Measurements from ENCODE around the gene KLHL2.
"Not testable (repeated sequence)": the region's sequence is repeated elsewhere in the genome, so short reads cannot be mapped to it uniquely, and the experiment has no call there.

KLHL2 gene

GRCh38 chr4:165336743-165337142 is 129.4 kb downstream of the KLHL2 start:
- Histone ChIP-seq H3K9ac (ENCODE audit: low read depth in 1 of 2, low read length in 2 of 2) (no peak overlapping the region), H3K27ac (ENCODE audit: low read depth in 2 of 2, low read length in 2 of 2) (no peak overlapping the region), H3K4me1 (ENCODE audit: control insufficient read depth in 2 of 2, insufficient read depth in 2 of 2, low read length in 2 of 2) (no peaks in the 10 kb centered on the region), H3K27me3 (ENCODE audit: control insufficient read depth in 2 of 2, insufficient read depth in 2 of 2, low read length in 2 of 2) (no peaks in the 10 kb centered on the region), H3K36me3 (ENCODE audit: control insufficient read depth in 2 of 2, insufficient read depth in 2 of 2, low read length in 2 of 2) (peaks cover 28 to 30% of the 10 kb centered on the region in 2 donors), H3K9me3 (ENCODE audit: control insufficient read depth in 2 of 2, low read length in 2 of 2) (no peaks in the 10 kb centered on the region), H3K4me3 (ENCODE audit: low read length in 2 of 2) (no peak overlapping the region)

GRCh38 chr4:165342340-165342739 is 135.0 kb downstream of the KLHL2 start:
- H3K9me3 ChIP-seq (ENCODE audit: control insufficient read depth in 2 of 2, low read length in 2 of 2); H3K4me3 ChIP-seq (ENCODE audit: low read length in 2 of 2); H3K27ac ChIP-seq (ENCODE audit: low read depth in 2 of 2, low read length in 2 of 2); H3K9ac ChIP-seq (ENCODE audit: low read depth in 1 of 2, low read length in 2 of 2); H3K27me3 ChIP-seq (ENCODE audit: control insufficient read depth in 2 of 2, insufficient read depth in 2 of 2, low read length in 2 of 2); H3K4me1 ChIP-seq (ENCODE audit: control insufficient read depth in 2 of 2, insufficient read depth in 2 of 2, low read length in 2 of 2): not testable (repeated sequence)
- peaks cover 22 to 23% of the 10 kb centered on the region in 2 donors for H3K36me3 ChIP-seq (ENCODE audit: control insufficient read depth in 2 of 2, insufficient read depth in 2 of 2, low read length in 2 of 2)

- H3K9me3 ChIP-seq (ENCODE audit: control insufficient read depth in 2 of 2, low read length in 2 of 2) = no peaks in the 10 kb centered on the region
- no peak overlapping the region for H3K27ac ChIP-seq (ENCODE audit: low read depth in 2 of 2, low read length in 2 of 2)
- no peaks in the 10 kb centered on the region for H3K4me1 ChIP-seq (ENCODE audit: control insufficient read depth in 2 of 2, insufficient read depth in 2 of 2, low read length in 2 of 2)
- H3K27me3 ChIP-seq (ENCODE audit: control insufficient read depth in 2 of 2, insufficient read depth in 2 of 2, low read length in 2 of 2) = no peaks in the 10 kb centered on the region
- peaks cover 22 to 23% of the 10 kb centered on the region in 2 donors for H3K36me3 ChIP-seq (ENCODE audit: control insufficient read depth in 2 of 2, insufficient read depth in 2 of 2, low read length in 2 of 2)
- H3K4me3 ChIP-seq (ENCODE audit: low read length in 2 of 2) = no peak overlapping the region
- H3K9ac ChIP-seq (ENCODE audit: low read depth in 1 of 2, low read length in 2 of 2) = no peak overlapping the region
Measured at GRCh38 chr4:165343353-165344191, 136.2 kb downstream of the KLHL2 start.

GRCh38 chr4:165345666-165346417 is 138.5 kb downstream of the KLHL2 start:
- Histone ChIP-seq H3K9ac (ENCODE audit: low read depth in 1 of 2, low read length in 2 of 2) (no peak overlapping the region), H3K36me3 (ENCODE audit: control insufficient read depth in 2 of 2, insufficient read depth in 2 of 2, low read length in 2 of 2) (peaks cover 7 to 10% of the 10 kb centered on the region in 2 donors), H3K4me1 (ENCODE audit: control insufficient read depth in 2 of 2, insufficient read depth in 2 of 2, low read length in 2 of 2) (no peaks in the 10 kb centered on the region), H3K27ac (ENCODE audit: low read depth in 2 of 2, low read length in 2 of 2) (no peak overlapping the region), H3K27me3 (ENCODE audit: control insufficient read depth in 2 of 2, insufficient read depth in 2 of 2, low read length in 2 of 2) (no peaks in the 10 kb centered on the region), H3K9me3 (ENCODE audit: control insufficient read depth in 2 of 2, low read length in 2 of 2) (no peaks in the 10 kb centered on the region), H3K4me3 (ENCODE audit: low read length in 2 of 2) (no peak overlapping the region)

- Histone ChIP-seq H3K4me3 (ENCODE audit: low read length in 2 of 2) (no peak overlapping the region), H3K36me3 (ENCODE audit: control insufficient read depth in 2 of 2, insufficient read depth in 2 of 2, low read length in 2 of 2) (no peaks in the 10 kb centered on the region), H3K4me1 (ENCODE audit: control insufficient read depth in 2 of 2, insufficient read depth in 2 of 2, low read length in 2 of 2) (no peaks in the 10 kb centered on the region), H3K27ac (ENCODE audit: low read depth in 2 of 2, low read length in 2 of 2) (no peak overlapping the region), H3K27me3 (ENCODE audit: control insufficient read depth in 2 of 2, insufficient read depth in 2 of 2, low read length in 2 of 2) (no peaks in the 10 kb centered on the region), H3K9ac (ENCODE audit: low read depth in 1 of 2, low read length in 2 of 2) (no peak overlapping the region), H3K9me3 (ENCODE audit: control insufficient read depth in 2 of 2, low read length in 2 of 2) (no peaks in the 10 kb centered on the region)
Measured at GRCh38 chr4:165347647-165348569, 140.5 kb downstream of the KLHL2 start.

- H3K4me3 ChIP-seq (ENCODE audit: low read length in 2 of 2) = no peak overlapping the region
- H3K9me3 ChIP-seq (ENCODE audit: control insufficient read depth in 2 of 2, low read length in 2 of 2) = no peaks in the 10 kb centered on the region
- H3K9ac ChIP-seq (ENCODE audit: low read depth in 1 of 2, low read length in 2 of 2) = no peak overlapping the region
- H3K4me1 ChIP-seq (ENCODE audit: control insufficient read depth in 2 of 2, insufficient read depth in 2 of 2, low read length in 2 of 2) = no peaks in the 10 kb centered on the region
- no peaks in the 10 kb centered on the region for H3K27me3 ChIP-seq (ENCODE audit: control insufficient read depth in 2 of 2, insufficient read depth in 2 of 2, low read length in 2 of 2)
- H3K36me3 ChIP-seq (ENCODE audit: control insufficient read depth in 2 of 2, insufficient read depth in 2 of 2, low read length in 2 of 2) = no peaks in the 10 kb centered on the region
- no peak overlapping the region for H3K27ac ChIP-seq (ENCODE audit: low read depth in 2 of 2, low read length in 2 of 2)
Measured at GRCh38 chr4:165351359-165352130, 144.2 kb downstream of the KLHL2 start.

GRCh38 chr4:165355900-165356300 is 148.5 kb downstream of the KLHL2 start:
- Histone ChIP-seq H3K4me3 (ENCODE audit: low read length in 2 of 2) (no peak overlapping the region), H3K9ac (ENCODE audit: low read depth in 1 of 2, low read length in 2 of 2) (no peak overlapping the region), H3K27ac (ENCODE audit: low read depth in 2 of 2, low read length in 2 of 2) (no peak overlapping the region)

GRCh38 chr4:165359506-165359905 is 152.1 kb downstream of the KLHL2 start:
- H3K27ac ChIP-seq (ENCODE audit: low read depth in 2 of 2, low read length in 2 of 2) = no peak overlapping the region
- no peaks in the 10 kb centered on the region for H3K9me3 ChIP-seq (ENCODE audit: control insufficient read depth in 2 of 2, low read length in 2 of 2)
- H3K27me3 ChIP-seq (ENCODE audit: control insufficient read depth in 2 of 2, insufficient read depth in 2 of 2, low read length in 2 of 2) = no peaks in the 10 kb centered on the region
- no peaks in the 10 kb centered on the region for H3K36me3 ChIP-seq (ENCODE audit: control insufficient read depth in 2 of 2, insufficient read depth in 2 of 2, low read length in 2 of 2)
- H3K4me3 ChIP-seq (ENCODE audit: low read length in 2 of 2) = no peak overlapping the region
- no peak overlapping the region for H3K9ac ChIP-seq (ENCODE audit: low read depth in 1 of 2, low read length in 2 of 2)
- H3K4me1 ChIP-seq (ENCODE audit: control insufficient read depth in 2 of 2, insufficient read depth in 2 of 2, low read length in 2 of 2) = peaks cover 0 to 5% of the 10 kb centered on the region in 2 donors

More at GRCh38 chr4:165355900-165356300, 148.5 kb downstream of the KLHL2 start:
- Histone ChIP-seq H3K36me3 (ENCODE audit: control insufficient read depth in 2 of 2, insufficient read depth in 2 of 2, low read length in 2 of 2) (no peaks in the 10 kb centered on the region), H3K9me3 (ENCODE audit: control insufficient read depth in 2 of 2, low read length in 2 of 2) (no peaks in the 10 kb centered on the region), H3K27me3 (ENCODE audit: control insufficient read depth in 2 of 2, insufficient read depth in 2 of 2, low read length in 2 of 2) (no peaks in the 10 kb centered on the region), H3K4me1 (ENCODE audit: control insufficient read depth in 2 of 2, insufficient read depth in 2 of 2, low read length in 2 of 2) (no peaks in the 10 kb centered on the region)

GRCh38 chr4:165360041-165360695 is 152.8 kb downstream of the KLHL2 start:
- H3K9me3 ChIP-seq (ENCODE audit: control insufficient read depth in 2 of 2, low read length in 2 of 2) = no peaks in the 10 kb centered on the region
- H3K4me3 ChIP-seq (ENCODE audit: low read length in 2 of 2) = no peak overlapping the region
- H3K9ac ChIP-seq (ENCODE audit: low read depth in 1 of 2, low read length in 2 of 2) = no peak overlapping the region
- peaks cover 3 to 11% of the 10 kb centered on the region in 2 donors for H3K4me1 ChIP-seq (ENCODE audit: control insufficient read depth in 2 of 2, insufficient read depth in 2 of 2, low read length in 2 of 2)
- no peak overlapping the region for H3K27ac ChIP-seq (ENCODE audit: low read depth in 2 of 2, low read length in 2 of 2)
- H3K36me3 ChIP-seq (ENCODE audit: control insufficient read depth in 2 of 2, insufficient read depth in 2 of 2, low read length in 2 of 2) = no peaks in the 10 kb centered on the region
- no peaks in the 10 kb centered on the region for H3K27me3 ChIP-seq (ENCODE audit: control insufficient read depth in 2 of 2, insufficient read depth in 2 of 2, low read length in 2 of 2)
